ENCODE results near the gene SCARB1. TPM values are rescaled to one million over a fixed set of nuclear protein-coding genes. Genes with fewer than 3 reads are reported as not detected.

The SCARB1 gene
- total RNA-seq, 1 experiment from 2014 or later, result 31.3 TPM

DNA sequence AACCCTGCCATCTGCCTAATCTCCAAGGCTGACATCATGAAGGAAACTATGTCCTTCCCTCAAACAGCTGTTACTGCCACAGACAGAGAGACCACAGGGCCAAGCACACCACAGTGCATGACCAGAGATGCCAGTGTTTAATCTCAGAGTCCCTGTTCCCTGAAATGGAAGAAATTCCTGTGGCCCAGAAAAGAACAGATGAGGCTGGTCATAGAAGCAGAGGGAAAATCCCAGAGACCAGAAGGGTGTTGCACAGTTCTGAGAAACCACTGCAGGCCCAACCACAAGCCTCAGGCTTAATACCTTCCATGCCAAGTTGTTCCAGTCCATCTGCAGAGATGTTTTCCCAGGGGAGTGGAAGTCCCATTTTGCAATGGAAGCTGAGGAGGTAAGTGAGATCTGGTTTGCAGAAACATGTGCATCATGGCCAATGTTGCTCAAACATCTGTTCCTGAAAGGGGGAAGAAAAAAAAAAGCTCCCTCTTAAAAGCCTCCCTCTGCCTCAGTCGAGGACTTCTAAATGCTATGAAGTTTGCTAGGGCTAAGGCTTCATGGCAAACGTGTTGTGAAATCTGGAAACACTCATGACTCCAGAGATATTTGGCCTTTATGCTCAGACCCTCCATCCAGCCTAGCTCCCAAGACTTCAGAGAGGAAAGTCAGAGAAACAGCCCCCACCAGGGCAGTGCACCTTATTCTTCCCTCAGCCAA is 98.6 kb downstream of the SCARB1 start:
- peaks cover 3 to 17% of the 10 kb centered on the region in 2 experiments for H3K4me1 Mint-ChIP-seq
- H4K8ac ChIP-seq (replicated peaks; ENCODE audit: insufficient read length, low read depth, low read length), result no peak overlapping the region
- H3K4me3 Mint-ChIP-seq, result no peak overlapping the region
- peaks cover 3% of the 10 kb centered on the region for H3K27me3 Mint-ChIP-seq (ENCODE audit: low read depth)
- no peaks in the 10 kb centered on the region for H3K79me2 ChIP-seq (ENCODE audit: insufficient read depth, low read length)
- H2BK12ac ChIP-seq (ENCODE audit: insufficient read length, low read depth, low read length), result no peak overlapping the region
- H3K23me2 ChIP-seq (ENCODE audit: insufficient read length, low read depth, low read length, poor library complexity, severe bottlenecking), result no peaks in the 10 kb centered on the region
- H3K79me1 ChIP-seq (ENCODE audit: insufficient read depth, low read depth, low read length, poor library complexity, severe bottlenecking), result no peaks in the 10 kb centered on the region
- no peak overlapping the region for H2BK5ac ChIP-seq (ENCODE audit: insufficient read length, low read length)
- peaks cover 20 to 25% of the 10 kb centered on the region in 2 experiments for H3K9me3 Mint-ChIP-seq
- no CpG with 5 or more reads among the region's 2 CpGs for WGBS (ENCODE audit: extremely low coverage, insufficient read length, low lambda C conversion rate)
- no peak overlapping the region for H3K4me2 ChIP-seq (ENCODE audit: insufficient read depth, insufficient read length, low read length)
- H4K5ac ChIP-seq (ENCODE audit: insufficient read length, low read depth, low read length), result no peak overlapping the region
- no peaks in the 10 kb centered on the region for H4K20me1 ChIP-seq (ENCODE audit: control insufficient read depth, insufficient read depth, insufficient read length)
- no peak overlapping the region for H2AK5ac ChIP-seq (ENCODE audit: insufficient read length, low read length)
- H3K56ac ChIP-seq (ENCODE audit: insufficient read length, low read depth, low read length), result no peak overlapping the region
- peaks cover 14% of the 10 kb centered on the region for H3K9me3 ChIP-seq (ENCODE audit: control insufficient read depth, low read depth, low read length)
- no peak for TF ChIP-seq CTCF (conservative IDR thresholded peaks at IDR 0.05)
- no peak overlapping the region for H3K4ac ChIP-seq (ENCODE audit: low read depth, low read length)
- H2BK20ac ChIP-seq (ENCODE audit: low read depth, low read length, poor library complexity, severe bottlenecking), result no peak overlapping the region
- H3K14ac ChIP-seq (ENCODE audit: insufficient read depth, low read length), result no peak overlapping the region
- H3K36me3 Mint-ChIP-seq (ENCODE audit: insufficient read depth in 1 of 3, low read depth in 3 of 3), result peaks cover 10 to 17% (median 12%) of the 10 kb centered on the region in 3 experiments; a peak in 6 of 7 replicates
- DNase-seq, result no peak
- no peaks in the 10 kb centered on the region for H3K4me1 ChIP-seq (ENCODE audit: insufficient read depth, low read length)
- H3K9ac ChIP-seq (ENCODE audit: extremely low read depth, insufficient read length, low read length), result no peak overlapping the region
- no peak overlapping the region for H3K23ac ChIP-seq (ENCODE audit: insufficient read length, low read depth, low read length)
- no peak overlapping the region for H2BK120ac ChIP-seq (ENCODE audit: low read depth, low read length, poor library complexity, severe bottlenecking)
- H2BK15ac ChIP-seq (ENCODE audit: low read depth, low read length), result no peak overlapping the region
- no peak overlapping the region for H2AFZ ChIP-seq (ENCODE audit: low read length)
- H3K18ac ChIP-seq (ENCODE audit: insufficient read length, low read depth, low read length), result no peak overlapping the region
- no peak overlapping the region for H3T11ph ChIP-seq (ENCODE audit: low read length)
- H4K91ac ChIP-seq (ENCODE audit: insufficient read length, low read depth, low read length), result no peak overlapping the region
- H3K27ac ChIP-seq (ENCODE audit: insufficient read length, low read depth, low read length), result no peak overlapping the region
- H3K27ac Mint-ChIP-seq, result peak overlapping the region in 1 of 3 experiments; percentile 15; a peak in 1 of 7 replicates
- H3K27me3 ChIP-seq (ENCODE audit: insufficient read depth, low read length), result no peaks in the 10 kb centered on the region
